Renal cortical epithelial cell (primary cell): ENCODE data around the gene RXRG. TPM values are rescaled to one million over a fixed set of nuclear protein-coding genes. Genes with fewer than 3 reads are reported as not detected.
"Not testable (repeated sequence)": the region's sequence is repeated elsewhere in the genome, so short reads cannot be mapped to it uniquely, and the experiment has no call there.

Source experiments
- DNase-seq: peaks from one replicate; pipeline ENCODE4 v3.0.0-alpha.2; 2011; ENCODE audit warnings: low read depth
- total RNA-seq: library from RNA; depleted of rRNA; stranded (reverse); fragments of >200 nt; gene quantifications from 2 replicates; pipeline ENCODE4 v1.2.3, GENCODE V29; 2014

Gene RXRG
- not detected in 2 replicates for total RNA-seq

DNA sequence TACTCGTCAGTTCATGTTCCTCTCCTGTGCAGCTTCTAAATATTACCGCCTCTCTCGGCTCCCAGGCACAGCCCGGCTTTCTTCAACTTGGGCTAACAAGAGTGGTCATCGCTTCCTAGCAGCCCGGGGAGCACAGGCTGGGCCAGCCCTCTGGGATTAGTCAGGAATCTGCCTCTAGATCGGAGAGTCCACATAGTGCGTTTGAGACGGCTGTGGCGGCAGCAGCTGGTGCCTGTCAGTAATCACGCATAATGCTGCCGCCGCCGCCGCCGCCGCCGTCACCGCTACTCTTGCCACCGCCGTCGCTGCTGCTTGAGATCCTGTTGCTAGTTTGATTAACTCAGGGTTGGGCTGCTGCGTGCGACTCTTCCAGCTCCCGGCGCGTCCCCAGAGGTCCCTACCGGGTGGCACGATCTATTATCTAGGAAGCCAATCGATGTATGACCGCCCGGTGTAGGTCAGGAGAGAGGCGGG lies at the start of gene RXRG:
RXRG (minus strand) TSS at position 230 of the 474 bp plus-strand sequence. CDS start 233 bp downstream, outside the sequence.
- DNase-seq = no peak

DNA sequence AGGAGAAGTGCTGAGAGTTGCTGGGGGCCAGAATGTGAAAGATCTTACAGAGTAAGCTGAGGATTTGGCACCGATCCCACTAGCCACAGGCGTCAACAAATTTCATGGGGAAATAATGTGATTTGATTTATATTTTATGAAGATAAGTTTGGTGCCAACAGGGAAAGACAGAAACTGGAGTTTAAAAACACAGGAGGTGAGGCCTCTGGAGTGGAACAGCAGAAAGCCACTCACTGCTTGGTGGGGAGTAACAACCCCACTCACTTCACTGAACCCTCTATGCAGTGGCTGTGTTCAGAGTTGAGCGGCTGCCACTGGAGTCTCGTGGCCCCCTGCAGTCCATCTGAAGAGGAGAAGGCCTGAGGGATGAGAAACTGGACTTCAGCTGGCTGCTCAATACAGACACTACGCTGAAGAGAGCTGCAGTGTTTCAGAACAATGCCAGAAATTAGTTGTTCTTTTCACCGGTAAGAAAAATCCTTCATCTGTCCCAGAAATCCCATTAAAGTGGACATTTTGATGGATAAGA lies 48.0 kb upstream of the RXRG start:
- no peak for DNase-seq

DNA sequence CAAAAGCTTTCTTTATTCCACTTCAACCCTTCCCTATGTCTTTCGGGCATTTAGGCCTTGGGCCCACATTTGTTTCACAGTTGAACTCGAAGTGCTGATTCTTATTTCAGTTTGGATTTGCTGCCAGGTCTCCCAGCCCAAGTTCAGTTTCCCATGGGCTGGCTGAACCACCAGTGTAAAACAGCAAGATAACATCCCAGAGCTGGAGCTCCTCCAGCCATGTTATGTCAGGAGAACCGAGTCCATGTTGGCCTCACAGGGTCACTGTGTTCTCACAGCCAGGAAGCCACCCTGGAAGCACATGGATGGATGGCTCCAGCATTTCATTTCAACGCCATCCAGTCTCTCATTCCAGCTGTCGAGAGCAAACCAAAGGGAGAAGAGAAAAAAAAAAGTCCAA lies 45.2 kb upstream of the RXRG start:
- DNase-seq = no peak

DNA sequence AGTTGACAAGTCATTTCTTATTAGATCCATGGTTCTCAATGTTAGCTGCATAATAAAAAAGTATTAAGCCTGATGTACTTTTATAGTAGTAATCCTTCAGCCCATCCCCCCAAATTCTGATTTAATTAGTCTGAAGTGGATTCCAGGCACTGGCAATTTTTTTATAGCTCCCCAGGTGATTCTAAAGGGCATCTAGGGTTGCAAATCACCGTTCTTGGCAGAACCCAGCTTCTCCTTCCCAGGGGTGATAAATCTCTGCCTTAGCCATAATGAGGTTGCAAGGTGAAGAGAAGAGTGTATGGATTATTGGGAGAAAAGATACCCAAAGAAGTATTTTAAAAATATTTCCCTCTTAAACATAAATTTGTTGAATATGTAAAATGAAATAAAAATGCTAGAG lies 43.0 kb upstream of the RXRG start:
- DNase-seq = no peak

DNA sequence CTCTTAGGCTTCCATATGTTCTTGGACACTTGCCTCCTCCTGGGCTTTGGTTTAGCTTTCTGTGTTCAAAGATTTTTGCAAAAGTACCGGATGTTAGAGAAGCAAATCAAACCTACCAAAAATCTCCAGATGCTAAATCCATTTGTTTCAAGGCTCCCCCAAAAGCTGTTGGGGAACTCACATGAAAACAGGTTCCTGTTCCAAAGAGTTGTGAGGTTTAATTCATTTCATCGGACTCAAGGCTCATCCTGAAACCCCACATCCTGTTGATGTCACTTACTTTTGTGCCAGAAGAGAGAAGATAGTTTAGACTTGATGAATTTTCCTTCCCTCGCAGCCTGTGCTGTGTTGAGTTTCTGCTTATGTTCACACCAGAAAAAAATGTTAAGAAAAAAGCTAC lies 41.7 kb upstream of the RXRG start:
- no peak for DNase-seq

DNA sequence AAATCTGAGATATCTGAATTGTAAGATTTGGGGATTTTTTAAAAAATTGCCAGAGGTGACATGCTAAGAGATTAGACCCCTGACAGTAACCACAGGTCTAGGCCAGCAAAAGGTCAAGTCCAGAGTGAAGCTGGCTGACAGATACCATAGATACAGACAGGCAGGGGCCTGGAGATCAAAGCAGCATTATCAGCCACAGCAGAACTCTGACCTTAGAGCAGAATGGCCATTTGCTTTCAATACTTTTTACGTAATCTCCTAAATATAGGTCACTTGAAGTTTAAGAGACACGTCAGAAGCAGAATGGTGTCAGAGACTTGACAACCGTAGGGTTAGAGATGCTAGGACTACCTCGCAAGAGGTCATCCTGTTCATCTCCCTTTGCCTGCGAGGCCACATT lies 40.8 kb upstream of the RXRG start:
- no peak for DNase-seq

DNA sequence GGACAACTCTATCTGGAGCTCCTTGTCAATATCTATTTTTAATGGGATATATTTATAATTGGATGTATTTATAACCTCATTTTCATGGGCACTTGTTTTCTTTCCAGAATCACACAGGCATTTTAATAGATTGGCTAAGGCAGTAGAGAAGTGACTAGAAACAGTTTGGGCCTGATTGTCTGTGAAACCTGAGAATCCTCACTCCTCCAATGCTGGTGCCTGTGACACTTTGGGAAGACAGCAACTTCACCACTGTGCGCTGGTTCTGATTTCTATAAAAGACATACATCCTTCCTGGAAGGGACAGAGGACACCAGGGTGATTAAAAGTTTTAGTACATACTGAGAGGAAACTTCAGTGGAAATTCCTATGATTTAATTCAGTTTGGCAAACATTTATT lies 39.6 kb upstream of the RXRG start:
- DNase-seq = no peak

DNA sequence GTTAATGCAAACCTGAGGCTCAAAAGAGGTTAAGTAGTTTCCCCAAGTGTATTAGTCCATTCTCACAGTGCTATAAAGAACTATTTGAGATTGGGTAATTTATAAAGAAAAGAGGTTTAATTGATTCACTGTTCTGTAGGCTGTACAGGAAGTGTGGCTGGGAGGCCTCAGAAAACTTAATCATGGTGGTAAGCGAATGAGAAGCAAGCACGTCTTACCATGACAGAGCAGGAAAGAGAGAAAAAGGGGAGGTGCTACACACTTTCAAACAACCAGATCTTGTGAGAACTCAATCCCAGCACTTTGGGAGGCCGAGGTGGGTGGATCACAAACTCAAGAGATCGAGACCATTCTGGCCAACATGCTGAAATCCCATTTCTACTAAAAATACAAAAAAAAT lies 38.5 kb upstream of the RXRG start:
- DNase-seq = no peak

DNA sequence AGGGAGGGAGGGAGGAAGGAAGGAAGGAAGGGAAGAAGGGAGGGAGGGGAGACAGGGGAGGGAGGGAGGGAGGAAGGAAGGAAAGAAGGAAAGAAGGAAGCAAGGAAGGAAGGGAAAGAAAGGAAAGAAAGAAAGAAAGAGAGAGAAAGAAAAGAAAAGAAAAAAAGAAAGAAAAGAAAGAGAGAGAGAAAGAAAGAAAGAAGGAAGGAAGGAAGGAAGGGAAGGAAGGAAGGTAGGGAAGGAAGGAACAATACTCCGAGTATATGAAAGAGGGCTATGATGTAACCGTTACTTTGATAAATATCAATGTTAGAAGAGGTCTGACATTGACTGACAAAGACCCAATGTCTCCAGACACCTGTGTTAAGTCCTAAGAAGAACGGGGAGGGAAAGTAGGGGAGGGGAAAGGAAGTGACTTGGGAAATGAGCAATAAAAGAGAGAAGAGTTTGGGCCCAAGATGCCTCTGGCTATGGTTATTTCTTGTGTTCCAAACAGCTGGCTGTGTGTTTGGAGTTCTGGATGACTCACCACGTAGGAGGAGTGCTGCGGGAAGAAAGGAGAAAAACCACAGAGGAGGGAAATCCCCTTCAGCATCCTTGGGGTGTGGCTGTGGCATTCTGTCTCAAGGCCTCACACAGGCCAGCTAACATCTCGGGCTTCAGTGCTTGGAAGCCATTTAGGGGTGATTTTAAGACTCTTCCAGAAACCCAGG lies 37.0 kb upstream of the RXRG start:
- peak; percentile 90 for DNase-seq

DNA sequence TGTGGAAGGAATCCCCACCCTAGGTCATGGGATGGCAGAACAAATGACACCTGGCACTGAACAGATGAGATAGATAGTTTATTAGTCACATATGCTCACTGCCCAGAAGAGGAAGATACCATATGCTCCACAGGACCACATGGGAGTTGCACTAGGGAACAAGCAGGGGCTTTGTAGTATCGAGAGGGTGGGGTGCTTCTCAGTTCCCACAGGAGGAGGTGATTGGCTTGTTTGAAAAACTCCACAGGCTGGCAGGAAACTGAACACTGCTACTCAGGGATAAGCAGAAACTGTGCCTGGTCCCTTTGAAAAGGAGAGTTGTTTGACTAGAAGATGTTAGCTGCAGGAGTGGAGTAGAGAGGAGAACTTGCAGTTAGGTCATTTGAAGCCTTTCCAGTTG lies 31.9 kb upstream of the RXRG start:
- no peak for DNase-seq

DNA sequence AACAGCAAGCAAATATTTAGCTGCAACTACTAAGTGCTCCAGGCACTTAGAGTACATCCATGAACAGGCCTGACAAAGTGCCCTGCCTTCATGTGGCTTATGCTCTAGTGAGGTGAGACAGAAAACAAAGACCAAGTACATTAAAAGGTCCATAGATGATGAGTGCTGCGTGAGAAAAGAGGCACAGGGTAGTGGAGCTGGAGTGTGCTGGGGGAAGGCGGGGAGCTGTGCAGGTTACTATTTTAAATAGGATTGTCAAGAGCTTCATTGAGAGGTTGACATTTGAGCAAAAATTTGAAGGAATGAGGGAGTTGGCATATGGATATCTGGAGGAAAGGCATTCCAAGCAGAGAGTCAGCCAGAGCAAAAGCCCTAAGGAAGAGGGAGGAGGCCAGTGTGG lies 29.3 kb upstream of the RXRG start:
- DNase-seq = no peak

DNA sequence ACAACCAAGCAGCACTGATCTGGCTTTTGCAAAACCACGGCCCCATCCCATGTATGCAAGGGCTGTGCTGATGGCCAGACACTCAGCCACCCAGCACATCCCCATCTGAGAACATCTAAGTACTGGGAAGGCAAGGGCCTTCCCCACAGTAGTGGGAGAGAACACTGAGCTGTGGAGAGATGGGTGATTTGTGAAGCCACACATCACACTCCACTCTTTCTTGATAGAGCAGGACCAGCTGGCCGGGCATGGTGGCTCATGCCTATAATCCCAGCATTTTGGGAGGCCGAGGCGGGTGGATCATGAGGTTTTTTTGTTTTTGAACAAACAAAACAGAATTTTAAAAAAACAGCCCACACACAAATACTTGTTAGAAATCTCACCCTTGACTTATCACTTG lies 28.2 kb upstream of the RXRG start:
- no peak for DNase-seq

DNA sequence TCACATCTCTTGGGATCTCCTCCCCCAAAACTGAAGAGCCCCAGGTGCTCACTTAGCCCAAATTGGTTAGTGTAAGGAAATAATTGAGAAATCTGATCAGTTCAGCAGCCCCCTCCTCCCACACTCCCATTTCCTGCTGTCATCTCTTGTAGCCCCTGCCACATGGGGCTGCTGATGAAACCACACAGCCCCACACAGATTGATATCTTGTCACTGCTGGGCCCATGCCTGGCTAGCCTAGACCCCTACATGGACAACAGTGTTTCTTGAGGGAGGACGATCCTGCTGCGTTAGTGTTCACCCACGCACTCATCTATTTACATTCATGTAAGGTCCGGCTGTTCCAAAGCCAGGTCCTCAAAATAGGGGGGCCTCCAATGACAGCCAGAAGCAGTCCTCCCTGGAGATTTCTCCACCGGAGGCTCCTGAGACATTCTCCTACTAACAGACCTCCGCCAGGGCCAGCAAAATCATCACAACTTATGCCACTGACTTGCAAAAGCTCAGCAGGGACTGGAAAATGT lies 23.9 kb upstream of the RXRG start:
- DNase-seq = no peak

DNA sequence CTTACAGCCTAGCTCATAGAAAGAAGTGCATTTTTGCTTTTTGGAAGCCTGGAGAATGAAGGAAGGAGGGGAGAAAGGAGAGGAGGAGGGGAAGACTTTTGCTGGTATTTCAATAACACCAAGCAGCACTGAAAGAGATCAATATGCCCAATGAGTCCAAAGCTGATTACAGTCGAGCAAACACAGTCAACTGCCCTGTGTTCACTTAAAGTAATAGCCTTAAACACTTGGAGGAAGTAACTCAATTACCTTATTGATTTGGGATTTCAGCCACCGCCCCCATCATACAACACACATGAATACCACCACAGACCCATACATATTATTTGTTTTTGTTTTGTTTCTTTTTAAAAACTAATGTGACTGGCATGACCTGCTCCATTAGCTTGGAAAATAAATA lies 23.3 kb upstream of the RXRG start:
- no peak for DNase-seq

DNA sequence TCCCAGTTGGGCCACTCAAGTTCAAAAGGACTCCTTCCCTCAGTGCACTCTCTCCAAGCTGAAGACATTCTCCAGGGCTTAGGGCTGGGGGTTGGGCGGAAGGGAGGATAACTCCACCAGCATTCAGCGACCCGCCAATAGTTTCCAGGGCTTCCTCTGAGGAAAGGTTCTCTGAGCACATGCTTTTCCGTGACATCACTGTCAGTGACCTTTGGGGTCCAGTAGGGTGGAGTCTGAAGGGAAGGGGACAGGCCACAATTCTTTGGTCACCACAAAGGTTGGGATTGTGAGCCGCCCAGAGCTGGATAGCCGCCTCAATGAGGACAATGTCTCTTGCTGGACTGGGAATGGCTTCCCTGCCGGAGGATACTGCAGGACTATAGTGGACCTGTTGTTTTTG lies 22.8 kb upstream of the RXRG start:
- no peak for DNase-seq

DNA sequence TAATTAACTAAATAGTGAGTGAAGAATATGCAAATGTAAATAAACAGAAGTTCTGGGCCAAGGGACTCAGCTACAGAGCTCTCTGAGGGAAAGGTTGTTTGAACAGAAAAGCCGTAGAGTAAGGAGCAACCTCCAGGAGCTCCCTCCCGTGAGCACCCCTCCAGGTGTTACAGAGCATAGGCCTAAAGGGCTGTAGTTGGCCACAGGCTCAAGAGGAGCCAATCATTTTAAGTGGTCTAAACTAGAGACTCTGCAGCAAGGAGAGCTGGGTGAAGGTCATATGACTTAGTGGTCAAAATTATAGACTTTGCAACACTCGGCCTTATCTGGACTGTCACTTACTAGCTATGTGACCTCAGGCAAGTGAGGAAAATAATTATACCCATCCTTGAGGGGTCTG lies 19.1 kb upstream of the RXRG start:
- no peak for DNase-seq

DNA sequence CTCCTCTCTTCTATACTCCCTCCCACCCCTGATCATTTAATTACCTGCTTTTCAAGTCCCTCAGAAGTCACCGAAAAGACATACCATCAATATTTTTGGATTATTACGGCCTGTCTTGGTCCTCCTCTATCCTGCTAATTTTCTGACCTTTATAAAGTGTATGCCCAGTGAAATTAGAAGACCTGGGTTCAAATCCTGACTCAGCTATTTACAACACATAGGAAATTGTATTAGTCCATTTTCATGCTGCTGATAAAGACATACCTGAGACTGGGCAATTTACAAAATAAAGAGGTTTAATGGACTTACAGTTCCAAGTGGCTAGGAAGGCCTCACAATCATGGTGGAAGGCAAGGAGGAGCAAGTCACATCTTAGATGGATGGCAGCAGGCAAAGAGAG lies 14.8 kb upstream of the RXRG start:
- not testable (repeated sequence) for DNase-seq

DNA sequence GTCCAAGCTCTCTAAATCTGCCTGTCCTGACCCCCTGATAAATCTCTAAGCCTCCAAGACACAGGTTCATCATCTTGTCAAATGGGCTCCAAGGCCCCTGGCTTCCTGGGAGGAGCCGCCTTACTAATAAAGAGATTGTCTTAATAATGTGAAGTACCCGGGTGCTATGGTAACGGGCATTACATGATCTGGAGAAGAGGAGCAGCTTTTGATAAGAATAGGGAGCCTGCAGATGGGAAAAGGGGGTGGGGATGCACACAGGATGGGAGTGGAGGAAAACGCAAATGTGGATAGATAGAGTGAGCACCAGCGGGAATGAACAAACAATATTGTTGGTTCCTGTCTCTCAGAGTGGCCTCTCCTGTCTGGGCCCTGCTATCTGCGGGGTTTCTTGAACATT lies 11.9 kb upstream of the RXRG start:
- no peak for DNase-seq

DNA sequence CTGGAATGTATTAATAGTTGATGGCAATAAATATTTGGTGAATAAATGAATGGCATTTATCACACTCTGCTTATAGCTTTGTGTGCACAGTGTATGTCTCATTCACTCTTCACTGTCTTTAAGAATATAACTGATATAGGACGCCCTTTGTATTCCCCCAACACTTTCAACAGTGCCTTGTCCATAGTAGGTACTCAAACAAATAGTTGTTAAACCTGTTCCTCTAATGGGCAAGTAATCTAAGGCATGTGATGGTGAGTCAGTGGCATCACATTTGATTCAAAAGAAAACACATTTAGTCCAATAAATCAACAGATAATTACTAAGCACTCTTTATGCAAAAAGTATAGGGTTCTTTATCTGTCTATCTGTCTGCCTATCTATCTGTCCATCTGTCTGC lies 11.2 kb upstream of the RXRG start:
- no peak for DNase-seq

DNA sequence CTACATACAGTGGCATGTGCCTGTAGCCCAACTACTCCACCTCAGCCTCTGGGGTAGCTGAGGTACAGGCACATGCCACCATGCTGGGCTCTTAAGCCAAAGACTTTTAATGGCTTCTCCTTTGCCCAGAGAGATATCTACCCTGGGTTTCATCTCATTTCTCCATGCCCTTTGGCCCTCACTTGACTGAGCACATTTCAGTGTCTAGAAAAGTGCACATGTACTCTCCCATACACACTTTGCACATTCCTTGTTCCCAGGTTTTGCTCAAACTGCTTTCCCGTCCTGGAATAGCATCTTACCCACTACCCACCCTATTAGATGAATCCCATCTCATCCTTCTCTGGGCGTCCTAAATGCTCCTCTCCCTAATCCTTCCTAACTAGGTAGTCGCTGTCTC lies 10.2 kb upstream of the RXRG start:
- DNase-seq = no peak

DNA sequence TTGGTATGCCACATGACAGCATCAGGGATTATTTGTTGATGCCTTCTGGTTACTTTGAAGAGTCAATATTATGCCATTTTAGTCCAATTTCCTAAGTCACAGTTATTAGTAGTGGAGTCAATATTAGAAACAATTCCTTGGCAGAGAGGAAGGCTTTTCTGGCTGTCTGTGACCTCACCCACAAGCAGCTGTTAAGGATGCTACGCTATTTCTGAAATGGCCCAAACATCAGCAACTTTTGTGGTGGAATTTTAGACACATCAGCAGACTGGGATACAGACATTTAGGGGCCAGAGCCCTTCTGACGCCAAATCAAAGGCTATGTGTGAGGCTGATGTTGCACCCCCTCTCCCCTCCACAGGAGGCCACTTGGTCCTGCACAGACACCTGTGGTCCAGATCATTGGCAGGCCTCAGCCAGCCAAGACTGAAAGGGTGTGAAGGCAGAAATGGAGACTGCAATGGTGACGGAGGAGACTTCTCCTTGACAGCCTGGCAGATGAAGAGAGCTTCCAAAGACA lies 9.2 kb upstream of the RXRG start:
- DNase-seq = no peak

DNA sequence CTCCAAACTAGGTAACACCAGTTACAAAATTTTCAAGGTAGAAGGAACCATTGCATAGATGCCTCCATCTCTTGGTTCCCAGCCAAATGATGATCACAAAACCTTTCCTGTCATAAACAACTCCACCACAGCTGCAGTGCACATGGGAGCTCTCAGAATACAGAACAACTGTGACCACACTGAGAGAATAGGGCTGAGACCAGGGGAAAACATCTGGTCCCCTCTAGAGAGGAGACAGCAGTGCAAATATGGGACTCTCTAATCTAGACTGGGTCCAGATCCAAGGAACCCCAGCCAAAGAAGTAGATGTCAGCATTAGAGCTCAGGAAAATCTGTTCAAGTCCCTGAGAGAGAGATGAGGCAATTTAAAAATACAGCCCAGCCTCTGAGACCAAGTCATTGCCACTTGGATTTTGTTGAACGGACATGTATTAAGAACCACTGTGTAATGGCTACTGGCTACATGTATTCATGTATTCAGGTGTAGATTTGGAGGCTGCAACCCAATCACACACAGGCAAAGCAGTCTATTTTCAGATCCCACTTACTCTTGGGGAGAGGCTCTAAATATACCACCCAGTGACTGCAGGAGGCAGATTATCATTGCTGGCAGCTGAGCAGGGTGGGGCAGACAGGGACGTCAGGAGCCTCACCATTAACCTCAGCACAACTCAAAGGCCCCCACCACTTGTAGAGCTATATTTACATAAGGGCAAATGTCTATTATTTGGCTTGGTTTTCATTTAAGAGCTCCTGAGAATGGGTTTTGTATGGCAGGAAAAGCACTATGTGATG lies 7.6 kb upstream of the RXRG start:
- no peak for DNase-seq

DNA sequence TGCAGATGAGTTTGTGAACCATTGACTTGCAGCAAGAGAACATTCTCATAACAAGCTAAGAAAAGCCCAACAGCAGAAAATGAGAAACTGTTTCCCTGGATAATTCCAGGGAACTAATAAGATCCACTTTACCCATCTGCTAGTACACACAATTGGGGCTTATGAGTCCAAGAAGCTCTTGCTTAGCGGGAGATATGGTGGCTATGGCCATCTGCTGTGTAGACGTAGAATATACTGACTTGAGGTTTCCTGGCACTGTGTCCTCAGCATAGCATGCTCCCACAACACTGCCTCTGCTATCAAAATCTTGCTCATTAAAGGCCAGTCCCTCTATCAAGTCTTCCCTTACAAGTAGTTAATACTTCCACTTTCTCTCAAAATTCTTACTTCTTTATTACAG lies 6.8 kb upstream of the RXRG start:
- no peak for DNase-seq
